ENCODE data around the gene TIA1.
"Not testable (repeated sequence)": the region's sequence is repeated elsewhere in the genome, so short reads cannot be mapped to it uniquely, and the experiment has no call there.

GRCh38 chr2:70269422-70270302 is 21.2 kb upstream of the TIA1 start:
- not testable (repeated sequence) for TF ChIP-seq EZH2, CTCF (IDR thresholded peaks at IDR 0.05)
